GM19324 (cell line): Measurements from ENCODE around the gene TMEM131.
A peak's percentile ranks its signal among the peaks of the same experiment; 100 is the strongest.
"Not testable (repeated sequence)": the region's sequence is repeated elsewhere in the genome, so short reads cannot be mapped to it uniquely, and the experiment has no call there.

ENCODE experiments used
- ATAC-seq: cut with Tn5 transposase; IDR thresholded peaks from one replicate; pipeline ENCODE4 v1.9.1; 2021; ENCODE audit warnings: mild to moderate bottlenecking, moderate library complexity; ENCODE audit not compliant: unreplicated experiment, low FRiP score

TMEM131 gene

GRCh38 chr2:97963880-97964279 is 31.9 kb downstream of the TMEM131 start:
- ATAC-seq: no peak

GRCh38 chr2:97963079-97963406 is 32.7 kb downstream of the TMEM131 start:
- ATAC-seq: no peak

GRCh38 chr2:97961534-97961933 is 34.2 kb downstream of the TMEM131 start:
- peak; percentile 65 for ATAC-seq

- ATAC-seq: no peak
These were observed 37.6 kb downstream of the TMEM131 start for GRCh38 chr2:97958184-97958583.

- no peak for ATAC-seq
These were observed 38.1 kb downstream of the TMEM131 start for GRCh38 chr2:97957432-97958183.

- not testable (repeated sequence) for ATAC-seq
These were observed 39.0 kb downstream of the TMEM131 start for GRCh38 chr2:97956753-97957152.

GRCh38 chr2:97953853-97954252 is 41.9 kb downstream of the TMEM131 start:
- no peak for ATAC-seq

GRCh38 chr2:97952357-97952756 is 43.4 kb downstream of the TMEM131 start:
- ATAC-seq: no peak

- no peak for ATAC-seq
These were observed 44.5 kb downstream of the TMEM131 start for GRCh38 chr2:97951155-97951680.

- no peak for ATAC-seq
These were observed 45.2 kb downstream of the TMEM131 start for GRCh38 chr2:97950329-97951154.

- ATAC-seq: no peak
These were observed 46.8 kb downstream of the TMEM131 start for GRCh38 chr2:97948926-97949325.

GRCh38 chr2:97945791-97946190 is 50.0 kb downstream of the TMEM131 start:
- no peak for ATAC-seq

- no peak for ATAC-seq
These were observed 58.9 kb downstream of the TMEM131 start for GRCh38 chr2:97936881-97937280.

GRCh38 chr2:97936199-97936598 is 59.5 kb downstream of the TMEM131 start:
- ATAC-seq: no peak

- ATAC-seq: no peak
These were observed 60.0 kb downstream of the TMEM131 start for GRCh38 chr2:97935719-97936161.

- peak; percentile 61 for ATAC-seq
These were observed 62.6 kb downstream of the TMEM131 start for GRCh38 chr2:97932975-97933662.

GRCh38 chr2:97931858-97932225 is 63.9 kb downstream of the TMEM131 start:
- no peak for ATAC-seq

GRCh38 chr2:97931118-97931857 is 64.5 kb downstream of the TMEM131 start:
- ATAC-seq: peak; percentile 46

GRCh38 chr2:97928591-97928990 is 67.2 kb downstream of the TMEM131 start:
- no peak for ATAC-seq

- no peak for ATAC-seq
These were observed 68.8 kb downstream of the TMEM131 start for GRCh38 chr2:97926946-97927345.
